Neural cell (in vitro differentiated cells): ENCODE data around the gene MOB2.

ENCODE experiments used
- CTCF ChIP-seq: fragments of 450-650 bp; IDR thresholded peaks from 2 replicates; pipeline ENCODE4 v1.5.1; 2014; ENCODE audit warnings: antibody characterized with exemption, mild to moderate bottlenecking, moderate library complexity; ENCODE audit not compliant: poor library complexity, severe bottlenecking
- EP300 ChIP-seq: fragments of 450-650 bp; conservative IDR thresholded peaks from 2 replicates; pipeline ENCODE4 v1.6.1; 2014; ENCODE audit warnings: antibody characterized with exemption, mild to moderate bottlenecking, moderate library complexity; ENCODE audit not compliant: poor library complexity, severe bottlenecking
- EZH2 ChIP-seq: fragments of 200-600, 300-800 bp; shearing (Covaris generic), sonication (generic); IDR thresholded peaks from 2 replicates; pipeline ENCODE4 v1.6.1; 2014; ENCODE audit warnings: antibody characterized with exemption, low read length, borderline replicate concordance, mild to moderate bottlenecking; ENCODE audit not compliant: insufficient read depth, poor library complexity, severe bottlenecking
- POLR2AphosphoS5 ChIP-seq: IDR thresholded peaks from 2 replicates; pipeline ENCODE4 v1.6.1; 2012
- RAD21 ChIP-seq: fragments of 450-650 bp; conservative IDR thresholded peaks from 2 replicates; pipeline ENCODE4 v1.6.1; 2014; ENCODE audit warnings: antibody characterized with exemption, mild to moderate bottlenecking, moderate library complexity
- SMC3 ChIP-seq: fragments of 450-650 bp; conservative IDR thresholded peaks from 2 replicates; pipeline ENCODE4 v1.6.1; 2014; ENCODE audit warnings: antibody characterized with exemption, mild to moderate bottlenecking, moderate library complexity; ENCODE audit not compliant: poor library complexity
- TF ChIP-seq, protein P1 (sequence below): IDR thresholded peaks from 2 replicates; pipeline ENCODE4 v1.6.1; 2012; ENCODE audit warnings: borderline replicate concordance

- TF ChIP-seq POLR2AphosphoS5, result no peak
- TF ChIP-seq EP300, result no peak
- no peak for TF ChIP-seq SMC3
- TF ChIP-seq CTCF, result no peak
- TF ChIP-seq, protein P1, sequence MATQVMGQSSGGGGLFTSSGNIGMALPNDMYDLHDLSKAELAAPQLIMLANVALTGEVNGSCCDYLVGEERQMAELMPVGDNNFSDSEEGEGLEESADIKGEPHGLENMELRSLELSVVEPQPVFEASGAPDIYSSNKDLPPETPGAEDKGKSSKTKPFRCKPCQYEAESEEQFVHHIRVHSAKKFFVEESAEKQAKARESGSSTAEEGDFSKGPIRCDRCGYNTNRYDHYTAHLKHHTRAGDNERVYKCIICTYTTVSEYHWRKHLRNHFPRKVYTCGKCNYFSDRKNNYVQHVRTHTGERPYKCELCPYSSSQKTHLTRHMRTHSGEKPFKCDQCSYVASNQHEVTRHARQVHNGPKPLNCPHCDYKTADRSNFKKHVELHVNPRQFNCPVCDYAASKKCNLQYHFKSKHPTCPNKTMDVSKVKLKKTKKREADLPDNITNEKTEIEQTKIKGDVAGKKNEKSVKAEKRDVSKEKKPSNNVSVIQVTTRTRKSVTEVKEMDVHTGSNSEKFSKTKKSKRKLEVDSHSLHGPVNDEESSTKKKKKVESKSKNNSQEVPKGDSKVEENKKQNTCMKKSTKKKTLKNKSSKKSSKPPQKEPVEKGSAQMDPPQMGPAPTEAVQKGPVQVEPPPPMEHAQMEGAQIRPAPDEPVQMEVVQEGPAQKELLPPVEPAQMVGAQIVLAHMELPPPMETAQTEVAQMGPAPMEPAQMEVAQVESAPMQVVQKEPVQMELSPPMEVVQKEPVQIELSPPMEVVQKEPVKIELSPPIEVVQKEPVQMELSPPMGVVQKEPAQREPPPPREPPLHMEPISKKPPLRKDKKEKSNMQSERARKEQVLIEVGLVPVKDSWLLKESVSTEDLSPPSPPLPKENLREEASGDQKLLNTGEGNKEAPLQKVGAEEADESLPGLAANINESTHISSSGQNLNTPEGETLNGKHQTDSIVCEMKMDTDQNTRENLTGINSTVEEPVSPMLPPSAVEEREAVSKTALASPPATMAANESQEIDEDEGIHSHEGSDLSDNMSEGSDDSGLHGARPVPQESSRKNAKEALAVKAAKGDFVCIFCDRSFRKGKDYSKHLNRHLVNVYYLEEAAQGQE, result no peak
- TF ChIP-seq EZH2, result no peak
- no peak for TF ChIP-seq RAD21
Observed at GRCh38 chr11:1438967-1439330, 47.6 kb downstream of the MOB2 start.
